ENCODE measurements around the gene CHRFAM7A.
"Not testable (repeated sequence)": the region's sequence is repeated elsewhere in the genome, so short reads cannot be mapped to it uniquely, and the experiment has no call there.

The CHRFAM7A gene

DNA sequence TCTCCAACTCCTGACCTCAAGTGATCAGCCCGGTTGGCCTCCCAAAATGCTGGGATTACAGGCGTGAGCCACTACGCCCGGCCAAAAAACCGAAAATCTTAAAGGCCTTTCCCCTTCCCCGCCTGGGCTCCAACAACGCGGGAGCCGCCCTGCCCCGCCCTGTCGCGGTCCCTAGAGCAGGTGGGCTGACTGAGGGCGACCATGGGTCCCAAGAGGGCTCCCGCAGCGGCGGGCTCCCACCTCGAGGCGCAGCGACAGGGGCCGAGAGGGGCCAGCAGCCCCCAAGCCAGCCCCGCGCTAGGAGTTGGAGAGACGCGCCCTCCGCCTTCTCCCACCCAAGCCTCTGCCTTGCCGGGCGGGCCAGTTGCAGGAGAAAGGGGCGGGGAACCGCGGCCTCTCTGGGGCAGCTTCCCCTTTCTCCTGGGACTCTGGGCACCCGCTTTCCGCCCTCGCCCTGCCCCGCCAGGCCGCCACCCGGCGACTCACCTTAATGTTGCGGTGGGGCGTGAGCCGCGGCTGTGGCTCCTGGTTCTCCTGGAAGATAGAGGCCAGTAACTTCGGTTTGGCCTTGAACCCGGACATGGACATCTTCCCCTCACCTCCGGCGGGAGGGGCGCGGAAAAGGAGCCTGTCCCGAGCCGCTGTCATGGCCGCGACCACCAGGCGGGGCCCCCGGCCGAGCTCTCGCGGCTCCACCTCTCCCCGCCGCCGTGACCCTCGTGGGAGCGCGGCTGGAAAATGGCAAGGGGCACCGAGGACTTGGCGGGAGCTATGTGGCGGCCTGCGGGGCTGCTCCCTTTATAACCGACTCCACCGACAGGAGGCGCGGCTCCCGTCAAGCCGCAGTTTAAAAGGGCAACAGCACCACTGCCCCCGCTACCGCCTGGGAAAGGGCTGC, at the start of gene CHRFAM7A:
CHRFAM7A (minus strand) TSS at position 775 of the 898 bp plus-strand sequence. CDS start 10,189 bp downstream, outside the sequence.
- not testable (repeated sequence) for DNase-seq (ENCODE audit: low spot score)

DNA sequence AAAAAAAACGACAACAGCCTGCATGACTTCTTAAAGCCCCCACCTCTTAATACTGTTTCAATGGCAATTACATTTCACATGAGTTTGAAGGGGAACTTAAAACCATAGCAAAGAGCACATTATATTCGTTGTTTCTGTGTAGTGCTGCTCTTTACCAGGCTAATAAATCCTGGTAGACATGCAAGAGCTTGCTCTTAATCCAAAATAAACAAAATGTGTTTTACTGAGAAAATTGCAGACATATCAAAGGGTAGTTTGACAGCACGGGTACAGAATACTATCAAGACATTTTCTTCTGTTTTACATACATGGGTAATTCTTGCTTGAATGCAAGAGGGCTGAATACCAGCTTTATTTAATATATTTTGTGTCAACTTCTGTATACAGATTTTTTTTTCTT, 45.0 kb upstream of the CHRFAM7A start:
- DNase-seq (ENCODE audit: low spot score), result not testable (repeated sequence)

DNA sequence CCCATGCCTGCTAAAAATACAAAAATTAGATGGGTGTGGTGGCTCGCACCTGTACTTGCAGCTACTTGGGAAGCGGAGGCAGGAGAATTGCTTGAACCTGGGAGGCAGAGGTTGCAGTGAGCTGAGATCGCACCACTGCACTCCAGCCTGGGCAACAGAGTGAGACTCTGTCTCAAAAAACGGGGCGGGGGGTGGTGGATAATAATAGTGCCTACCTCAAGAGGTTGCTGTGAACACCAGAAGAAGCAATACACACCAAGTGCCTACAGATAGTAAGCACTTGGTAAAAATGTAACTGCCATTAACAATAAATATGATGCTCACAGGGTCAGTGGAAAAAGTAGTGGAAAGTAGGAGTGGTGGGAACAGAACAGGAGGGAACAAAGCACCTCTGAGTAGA, 42.5 kb upstream of the CHRFAM7A start:
- not testable (repeated sequence) for DNase-seq (ENCODE audit: low spot score)

DNA sequence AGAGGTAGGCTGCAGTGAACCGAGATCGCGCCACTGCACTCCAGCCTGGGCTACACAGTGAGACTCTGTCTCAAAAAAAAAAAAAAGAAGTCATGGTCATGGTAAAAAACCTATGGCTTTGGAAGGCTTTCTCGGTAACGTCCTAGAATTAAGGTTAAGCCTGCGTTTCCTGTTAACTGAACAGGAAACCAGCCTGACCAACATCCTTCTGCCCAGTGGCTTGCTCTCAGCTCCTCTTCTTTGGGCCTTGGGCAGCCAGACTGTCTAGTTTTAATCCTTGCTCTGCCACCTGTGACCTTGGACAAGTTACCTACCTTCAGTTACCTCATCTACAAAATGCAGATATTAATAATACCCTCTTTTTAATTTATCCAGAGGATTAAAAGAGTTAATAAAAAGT, 27.4 kb upstream of the CHRFAM7A start:
- not testable (repeated sequence) for DNase-seq (ENCODE audit: low spot score)

GRCh38 chr15:30414160-30414559, 20.8 kb upstream of the CHRFAM7A start, which contains the start of gene GOLGA8R:
GOLGA8R (minus strand) TSS chr15:30414260; CDS start chr15:30414162, 98 bp downstream.
- DNase-seq (ENCODE audit: low spot score), result not testable (repeated sequence)

- DNase-seq (ENCODE audit: low spot score), result not testable (repeated sequence)
These were observed 14.3 kb upstream of the CHRFAM7A start for GRCh38 chr15:30407636-30408035.

DNA sequence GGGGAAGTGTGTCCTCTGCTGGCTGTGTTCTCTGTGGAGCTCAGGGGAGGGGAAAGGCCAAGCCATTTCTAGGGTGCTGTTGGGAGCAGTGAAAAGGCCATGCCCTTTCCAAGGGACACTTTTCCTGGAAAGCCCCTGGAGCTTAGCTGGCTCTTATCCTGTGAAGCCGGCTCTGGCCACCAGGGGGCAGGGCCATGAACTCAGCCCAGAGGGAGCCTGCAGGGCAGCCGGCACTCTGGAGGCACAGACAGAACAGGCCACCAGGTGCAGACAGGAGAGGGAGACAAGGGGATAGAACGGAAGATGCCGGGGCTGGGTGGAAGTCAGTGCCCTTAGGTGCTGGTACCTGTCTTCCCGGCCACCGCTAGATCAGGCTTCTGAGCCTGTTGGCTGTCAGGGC, 5.6 kb upstream of the CHRFAM7A start:
- not testable (repeated sequence) for DNase-seq (ENCODE audit: low spot score)

DNA sequence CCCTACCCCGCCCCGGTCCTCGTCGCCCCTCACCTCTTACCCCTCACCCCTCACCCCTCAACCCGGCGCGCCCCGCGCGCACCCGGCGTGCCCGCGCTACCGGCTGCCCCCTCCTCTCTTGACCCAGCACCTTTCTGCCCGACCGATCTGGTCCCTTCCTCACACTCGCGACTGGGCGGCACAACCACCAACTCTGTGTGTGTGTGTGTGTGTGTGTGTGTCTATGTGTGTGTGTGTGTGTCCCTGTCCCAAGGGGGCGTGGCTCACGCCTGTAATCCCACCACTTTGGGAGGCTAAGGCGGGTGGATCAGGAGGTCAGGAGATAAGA, 288 bp upstream of the CHRFAM7A start:
- not testable (repeated sequence) for DNase-seq (ENCODE audit: low spot score)

- not testable (repeated sequence) for DNase-seq (ENCODE audit: low spot score)
These were observed 6.9 kb downstream of the CHRFAM7A start for GRCh38 chr15:30386318-30386887.

DNA sequence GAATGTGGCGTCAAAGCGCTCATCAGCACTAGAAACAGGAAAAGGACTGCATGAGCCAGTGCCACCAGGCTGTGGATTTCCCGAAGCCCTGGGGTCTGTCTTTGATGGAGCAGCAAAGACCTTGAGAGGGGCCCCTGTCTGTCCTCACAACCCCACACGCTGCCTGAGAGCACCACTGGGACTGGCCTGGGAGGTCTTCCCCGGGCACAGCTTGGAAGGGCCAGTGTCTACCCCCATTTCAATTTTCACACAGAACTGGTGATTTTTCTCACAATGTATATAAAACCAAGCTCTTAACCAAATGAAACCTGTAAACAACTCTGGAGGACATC, 16.3 kb downstream of the CHRFAM7A start:
- not testable (repeated sequence) for DNase-seq (ENCODE audit: low spot score)

DNA sequence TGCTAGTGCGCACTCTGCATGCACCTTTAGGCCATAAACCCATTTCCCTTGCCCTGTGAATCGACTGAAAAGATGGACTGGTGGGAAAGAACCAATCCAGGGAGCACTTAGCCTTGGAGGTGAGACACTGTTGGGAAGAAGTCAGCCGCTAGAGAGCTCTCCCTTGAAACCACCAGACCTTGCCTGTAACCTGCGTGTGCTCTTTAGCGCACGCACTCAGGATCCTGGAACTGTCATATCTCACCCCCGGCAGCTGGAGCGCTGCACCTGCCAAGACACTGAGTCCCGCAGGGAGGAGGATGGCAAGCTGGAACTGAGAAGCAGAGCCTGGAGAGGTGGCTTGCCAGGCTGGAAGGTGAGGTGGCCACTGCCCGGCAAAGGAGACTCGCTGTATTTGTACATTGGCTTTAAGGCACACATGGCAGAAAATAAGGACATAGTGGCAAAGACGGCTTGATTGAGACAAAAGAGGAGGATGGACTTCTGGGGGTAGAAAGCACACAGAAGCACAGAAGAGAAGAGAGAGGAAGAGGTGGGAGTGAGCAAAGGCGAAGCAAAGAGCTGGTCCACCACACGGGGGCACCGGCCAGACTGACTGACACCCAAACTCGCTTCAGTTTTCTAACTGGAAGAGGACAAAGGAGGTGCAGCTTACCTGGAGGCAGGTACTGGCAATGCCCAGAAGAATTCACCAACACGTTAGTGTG, 16.8 kb downstream of the CHRFAM7A start:
- DNase-seq (ENCODE audit: low spot score), result not testable (repeated sequence)

GRCh38 chr15:30375872-30376271, 17.5 kb downstream of the CHRFAM7A start:
- DNase-seq (ENCODE audit: low spot score), result not testable (repeated sequence)

DNA sequence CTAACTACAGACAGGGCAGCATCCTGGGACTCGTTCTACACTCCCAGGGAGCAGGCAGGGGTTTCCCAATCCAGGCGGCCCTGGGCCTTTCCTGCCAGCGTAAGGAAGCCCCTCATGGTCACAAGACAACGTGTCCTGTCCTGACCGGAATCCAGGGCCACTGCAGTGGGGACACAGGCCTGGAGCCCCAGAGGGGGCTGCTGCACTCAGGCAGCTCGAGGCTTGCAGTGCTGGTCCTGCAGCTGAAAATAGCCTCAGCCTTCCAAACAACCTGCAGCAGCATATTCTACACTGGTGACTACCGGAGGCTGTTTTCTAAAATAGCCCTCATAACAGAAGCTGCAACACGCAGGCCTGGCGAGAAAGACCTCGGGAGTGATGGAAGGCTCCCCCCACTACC, 18.5 kb downstream of the CHRFAM7A start:
- not testable (repeated sequence) for DNase-seq (ENCODE audit: low spot score)

DNA sequence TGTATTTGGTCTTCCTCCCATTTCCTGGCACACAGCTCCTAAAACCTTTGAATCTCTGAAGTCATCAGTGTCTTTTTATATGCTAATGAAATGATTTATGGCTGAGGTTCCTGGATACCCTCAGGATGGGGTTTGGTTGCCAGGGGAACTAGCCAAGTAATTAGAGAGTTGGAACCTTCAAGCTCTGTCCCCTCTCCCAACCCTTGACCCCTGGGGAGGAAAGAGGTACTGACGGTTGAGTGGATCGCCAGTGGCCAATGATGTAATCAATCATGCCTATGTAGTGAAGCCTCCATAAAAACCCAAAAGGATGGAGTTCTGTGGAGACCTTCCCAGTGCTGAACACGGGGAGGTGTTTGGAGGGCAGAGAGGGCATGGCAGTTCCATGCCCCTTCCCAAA, 25.1 kb downstream of the CHRFAM7A start:
- not testable (repeated sequence) for DNase-seq (ENCODE audit: low spot score)

GRCh38 chr15:30367246-30367645, 26.1 kb downstream of the CHRFAM7A start:
- not testable (repeated sequence) for DNase-seq (ENCODE audit: low spot score)

DNA sequence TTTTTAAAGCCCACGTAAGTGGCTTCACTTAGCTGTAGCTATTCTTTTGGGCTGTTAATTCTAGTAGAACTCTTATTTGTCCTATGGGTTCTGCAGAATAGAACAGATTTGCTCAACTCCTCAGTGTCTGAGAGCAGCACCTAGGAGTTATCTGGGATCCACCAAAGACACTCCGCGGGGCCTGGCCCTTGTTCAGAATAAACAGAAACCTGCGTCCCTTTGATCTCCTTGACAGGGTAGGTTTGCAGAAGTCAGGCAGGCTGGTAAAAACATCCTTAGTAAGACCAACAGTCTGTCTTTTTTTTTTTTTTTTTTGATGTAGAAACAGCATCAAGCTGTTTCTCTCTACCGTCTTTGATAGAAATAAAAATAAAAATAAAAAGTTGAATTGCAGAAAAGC, 31.9 kb downstream of the CHRFAM7A start:
- not testable (repeated sequence) for DNase-seq (ENCODE audit: low spot score)

DNA sequence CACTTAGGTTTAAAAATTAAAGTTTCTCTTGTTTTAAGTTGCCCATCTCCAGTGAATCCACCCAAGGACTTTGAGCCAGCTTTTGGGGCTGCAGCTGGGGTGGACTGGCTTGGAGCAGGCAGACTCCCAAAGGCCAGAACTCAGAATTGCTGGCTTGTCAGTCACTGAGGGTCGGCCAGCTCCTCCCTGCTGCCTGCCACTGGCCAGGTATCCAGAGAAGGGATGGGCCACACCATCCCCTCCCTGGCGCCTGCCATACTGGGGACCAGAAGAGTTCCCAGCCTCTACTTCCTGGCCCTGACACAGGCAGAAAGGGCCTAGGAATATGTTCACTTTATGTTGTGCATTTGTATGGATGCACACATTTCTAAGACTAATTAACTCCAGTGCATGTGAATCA, 32.4 kb downstream of the CHRFAM7A start:
- not testable (repeated sequence) for DNase-seq (ENCODE audit: low spot score)

GRCh38 chr15:30355043-30355442, 38.3 kb downstream of the CHRFAM7A start:
- not testable (repeated sequence) for DNase-seq (ENCODE audit: low spot score)

DNA sequence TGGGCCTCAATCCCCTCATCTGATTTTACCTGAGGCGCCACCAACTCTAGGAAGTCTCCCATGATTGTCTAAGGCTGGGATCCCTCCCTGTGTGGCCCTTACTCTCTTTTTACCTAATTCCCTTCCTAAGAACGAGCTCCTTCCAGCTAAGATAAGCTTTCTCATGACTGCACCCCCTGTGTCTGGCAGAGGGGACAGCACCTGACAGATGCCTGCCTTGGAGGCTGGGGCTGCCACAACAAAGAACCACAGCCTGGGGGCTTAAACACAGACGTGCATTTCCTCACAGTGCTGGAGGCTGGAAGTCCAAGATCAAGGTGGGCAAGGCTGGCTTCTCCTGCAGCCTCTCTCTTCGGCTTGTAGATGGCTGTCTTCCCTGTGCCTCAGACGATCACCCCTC, 43.5 kb downstream of the CHRFAM7A start:
- DNase-seq (ENCODE audit: low spot score), result not testable (repeated sequence)

GRCh38 chr15:30336584-30336983, 56.8 kb downstream of the CHRFAM7A start:
- DNase-seq (ENCODE audit: low spot score), result not testable (repeated sequence)

- DNase-seq (ENCODE audit: low spot score), result not testable (repeated sequence)
These were observed 59.2 kb downstream of the CHRFAM7A start for GRCh38 chr15:30334152-30334551.

DNA sequence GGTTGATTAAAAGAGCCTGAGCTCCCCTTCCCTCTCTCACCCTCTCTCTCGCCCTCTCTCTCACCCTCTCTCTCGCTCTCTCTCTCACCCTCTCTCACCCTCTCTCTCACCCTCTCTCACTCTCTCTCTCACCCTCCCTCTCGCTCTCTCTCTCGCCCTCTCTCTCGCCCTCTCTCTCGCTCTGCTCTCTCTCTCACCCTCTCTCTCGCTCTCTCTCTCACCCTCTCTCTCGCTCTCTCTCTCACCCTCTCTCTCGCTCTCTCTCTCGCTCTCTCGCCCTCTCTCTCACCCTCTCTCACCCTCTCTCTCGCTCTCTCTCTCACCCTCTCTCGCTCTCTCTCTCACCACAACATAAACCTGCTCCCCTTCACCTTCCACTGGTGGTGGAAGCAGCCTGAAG, 67.2 kb downstream of the CHRFAM7A start:
- DNase-seq (ENCODE audit: low spot score), result peak; percentile 0

GRCh38 chr15:30321063-30321462, 72.3 kb downstream of the CHRFAM7A start:
- DNase-seq (ENCODE audit: low spot score), result not testable (repeated sequence)
